Endodermal cell (in vitro differentiated cells): Measurements from ENCODE around the gene MFSD2B. TPM values are rescaled to one million over a fixed set of nuclear protein-coding genes. Genes with fewer than 3 reads are reported as not detected.
"Not testable (repeated sequence)": the region's sequence is repeated elsewhere in the genome, so short reads cannot be mapped to it uniquely, and the experiment has no call there.

Experiments
- DNase-seq: peaks from one replicate; pipeline ENCODE4 v3.0.0-alpha.2; 2017
- H3K27ac ChIP-seq: 2 replicates; pipeline ENCODE4 v1.5.1; 2013; ENCODE audit warnings: mild to moderate bottlenecking, low read depth, low read length, moderate library complexity
- H3K27me3 ChIP-seq: 2 replicates; pipeline ENCODE4 v1.6.1; 2013; ENCODE audit warnings: mild to moderate bottlenecking, low read length, moderate library complexity; ENCODE audit not compliant: insufficient read depth, control insufficient read depth, poor library complexity, severe bottlenecking
- H3K36me3 ChIP-seq: 2 replicates; pipeline ENCODE4 v1.7.0; 2013; ENCODE audit warnings: mild to moderate bottlenecking, low read length, moderate library complexity; ENCODE audit not compliant: control insufficient read depth, insufficient read depth
- H3K4me1 ChIP-seq: one replicate; pipeline ENCODE4 v1.7.0; 2013; ENCODE audit warnings: low read length; ENCODE audit not compliant: control insufficient read depth, insufficient read depth
- H3K4me3 ChIP-seq: 2 replicates; pipeline ENCODE4 v1.5.1; 2013; ENCODE audit warnings: mild to moderate bottlenecking, low read length, moderate library complexity
- H3K9ac ChIP-seq: 2 replicates; pipeline ENCODE4 v1.6.1; 2013; ENCODE audit warnings: mild to moderate bottlenecking, low read length, moderate library complexity; ENCODE audit not compliant: poor library complexity, severe bottlenecking; ENCODE audit errors: extremely low read depth
- H3K9me3 ChIP-seq: 2 replicates; pipeline ENCODE4 v1.6.1; 2013; ENCODE audit warnings: mild to moderate bottlenecking, low read length, moderate library complexity; ENCODE audit not compliant: control insufficient read depth
- H3K27ac Mint-ChIP-seq: 2 replicates; pipeline ENCODE4 v1.8.0; 2020; ENCODE audit warnings: mixed read lengths
- H3K27me3 Mint-ChIP-seq: 2 replicates; pipeline ENCODE4 v1.8.0; 2021; ENCODE audit warnings: mild to moderate bottlenecking, mixed read lengths; ENCODE audit not compliant: insufficient read depth
- H3K36me3 Mint-ChIP-seq: 2 replicates; pipeline ENCODE4 v1.8.0; 2020; ENCODE audit warnings: low read depth, mixed read lengths
- H3K4me1 Mint-ChIP-seq: 2 replicates; pipeline ENCODE4 v1.8.0; 2020; ENCODE audit warnings: mixed read lengths
- H3K4me3 Mint-ChIP-seq: 2 replicates; pipeline ENCODE4 v1.8.0; 2020; ENCODE audit warnings: mild to moderate bottlenecking, moderate library complexity, mixed read lengths
- H3K9me3 Mint-ChIP-seq: 2 replicates; pipeline ENCODE4 v1.8.0; 2020; ENCODE audit warnings: mild to moderate bottlenecking, mixed read lengths
- WGBS, 2 experiments: methylation state at CpG; one replicate each; pipeline versions ENCODE4 v1.1.5 to v1.1.7; 2013; ENCODE audit warnings: missing lambda C conversion rate in 2 of 2, mixed read lengths in 1 of 2; ENCODE audit not compliant: insufficient coverage in 1 of 2, insufficient read length in 1 of 2; 5-methylcytosine and 5-hydroxymethylcytosine counted together
- total RNA-seq, 2 donors: library from RNA; stranded (reverse); fragmentation: NEBNext Ultra II Directional in 1 of 2; extraction: Animal tissue kit (Norgen Biotek cat#: 25700) in 1 of 2; gene quantifications; 2 replicates in 1 of 2; 3 replicates in 1 of 2; pipeline ENCODE4 v1.2.1, GENCODE V29; 2021
- TF ChIP-seq, protein P1 (sequence below): fragments of 200-600 bp; sonication (generic); conservative IDR thresholded peaks from 2 replicates; pipeline ENCODE4 v1.5.0; 2021; ENCODE audit warnings: antibody characterized with exemption, mild to moderate bottlenecking

The MFSD2B gene
- total RNA-seq, 2 donors from 2014 or later: 0.91 to 1.0 TPM

DNA sequence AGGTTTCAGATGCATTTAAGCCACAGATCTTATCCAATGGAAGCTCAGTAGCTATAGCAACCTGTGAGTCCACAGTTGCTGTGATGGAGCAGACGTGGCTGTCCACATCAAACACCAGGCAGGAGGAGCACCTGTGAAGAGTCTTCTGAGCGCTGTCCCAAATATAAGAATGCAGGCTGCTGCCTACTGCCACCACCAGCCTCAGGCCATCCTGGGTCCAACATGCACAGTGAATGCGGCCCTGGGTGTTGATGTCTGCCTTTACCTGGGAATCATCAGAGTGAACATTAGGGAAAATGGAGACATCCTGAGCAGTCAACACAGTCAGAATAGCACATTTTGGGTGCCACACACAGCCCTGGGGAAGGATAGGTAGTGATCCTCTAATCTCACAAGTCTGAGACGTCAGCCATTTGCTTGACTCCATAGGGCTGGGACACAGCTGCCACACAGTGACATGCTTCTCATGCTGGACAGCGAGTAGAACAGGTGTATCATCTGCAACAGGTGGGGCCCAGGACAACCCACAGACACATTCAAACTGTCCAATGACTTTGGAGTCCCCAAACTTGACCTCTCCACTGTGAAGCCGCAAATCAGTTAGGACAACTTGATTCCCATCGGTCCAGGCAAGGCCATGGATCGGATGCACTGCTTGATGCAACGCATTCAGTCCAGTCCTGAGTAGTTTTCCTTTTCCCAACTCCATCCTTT lies 29.1 kb downstream of the MFSD2B start:
- Mint-ChIP-seq H3K9me3 (no peaks in the 10 kb centered on the region), H3K4me3 (no peak overlapping the region), H3K27ac (no peak overlapping the region), H3K4me1 (no peaks in the 10 kb centered on the region), H3K27me3 (no peaks in the 10 kb centered on the region), H3K36me3 (peaks cover 24% of the 10 kb centered on the region)
- TF ChIP-seq, protein P1, sequence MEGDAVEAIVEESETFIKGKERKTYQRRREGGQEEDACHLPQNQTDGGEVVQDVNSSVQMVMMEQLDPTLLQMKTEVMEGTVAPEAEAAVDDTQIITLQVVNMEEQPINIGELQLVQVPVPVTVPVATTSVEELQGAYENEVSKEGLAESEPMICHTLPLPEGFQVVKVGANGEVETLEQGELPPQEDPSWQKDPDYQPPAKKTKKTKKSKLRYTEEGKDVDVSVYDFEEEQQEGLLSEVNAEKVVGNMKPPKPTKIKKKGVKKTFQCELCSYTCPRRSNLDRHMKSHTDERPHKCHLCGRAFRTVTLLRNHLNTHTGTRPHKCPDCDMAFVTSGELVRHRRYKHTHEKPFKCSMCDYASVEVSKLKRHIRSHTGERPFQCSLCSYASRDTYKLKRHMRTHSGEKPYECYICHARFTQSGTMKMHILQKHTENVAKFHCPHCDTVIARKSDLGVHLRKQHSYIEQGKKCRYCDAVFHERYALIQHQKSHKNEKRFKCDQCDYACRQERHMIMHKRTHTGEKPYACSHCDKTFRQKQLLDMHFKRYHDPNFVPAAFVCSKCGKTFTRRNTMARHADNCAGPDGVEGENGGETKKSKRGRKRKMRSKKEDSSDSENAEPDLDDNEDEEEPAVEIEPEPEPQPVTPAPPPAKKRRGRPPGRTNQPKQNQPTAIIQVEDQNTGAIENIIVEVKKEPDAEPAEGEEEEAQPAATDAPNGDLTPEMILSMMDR: no peak
- Histone ChIP-seq H3K27me3 (no peaks in the 10 kb centered on the region), H3K27ac (no peak overlapping the region), H3K36me3 (peaks cover 27% of the 10 kb centered on the region), H3K9me3 (no peaks in the 10 kb centered on the region), H3K4me1 (no peaks in the 10 kb centered on the region), H3K4me3 (no peak overlapping the region), H3K9ac (no peak overlapping the region)
- 94 to 98% methylated on average over 9 of the region's 9 CpGs for WGBS, 2 experiments
- no peak for DNase-seq

DNA sequence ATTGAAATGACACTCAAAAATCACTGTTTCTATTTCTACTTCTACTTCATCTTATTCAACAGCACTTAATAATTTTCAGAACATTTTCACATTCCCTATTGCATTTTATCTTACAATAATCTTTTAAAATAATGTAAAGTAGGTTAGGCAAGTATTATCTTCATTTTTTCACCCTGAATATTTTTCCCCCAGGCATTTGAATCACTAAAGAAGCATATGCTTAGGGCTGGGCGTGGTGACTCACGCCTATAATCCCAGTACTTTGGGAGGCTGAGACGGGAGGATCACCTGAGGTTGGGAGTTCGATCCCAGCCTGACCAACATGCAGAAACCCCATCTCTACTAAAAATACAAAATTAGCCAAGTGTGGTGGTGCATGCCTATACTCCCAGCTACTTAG lies 30.6 kb downstream of the MFSD2B start:
- no peak for DNase-seq
- Mint-ChIP-seq H3K27ac (no peak overlapping the region), H3K4me3 (no peak overlapping the region), H3K9me3 (no peaks in the 10 kb centered on the region), H3K36me3 (peaks cover 21% of the 10 kb centered on the region), H3K4me1 (no peaks in the 10 kb centered on the region), H3K27me3 (no peaks in the 10 kb centered on the region)
- TF ChIP-seq, protein P1: no peak
- WGBS, 2 experiments: 89 to 94% methylated on average over 4 of the region's 4 CpGs
- H3K9ac ChIP-seq: no peak overlapping the region
- no peaks in the 10 kb centered on the region for H3K4me1 ChIP-seq
- H3K27ac ChIP-seq: no peak overlapping the region
- no peaks in the 10 kb centered on the region for H3K27me3 ChIP-seq
- H3K4me3 ChIP-seq: no peak overlapping the region
- H3K9me3 ChIP-seq: no peaks in the 10 kb centered on the region
- peaks cover 27% of the 10 kb centered on the region for H3K36me3 ChIP-seq

DNA sequence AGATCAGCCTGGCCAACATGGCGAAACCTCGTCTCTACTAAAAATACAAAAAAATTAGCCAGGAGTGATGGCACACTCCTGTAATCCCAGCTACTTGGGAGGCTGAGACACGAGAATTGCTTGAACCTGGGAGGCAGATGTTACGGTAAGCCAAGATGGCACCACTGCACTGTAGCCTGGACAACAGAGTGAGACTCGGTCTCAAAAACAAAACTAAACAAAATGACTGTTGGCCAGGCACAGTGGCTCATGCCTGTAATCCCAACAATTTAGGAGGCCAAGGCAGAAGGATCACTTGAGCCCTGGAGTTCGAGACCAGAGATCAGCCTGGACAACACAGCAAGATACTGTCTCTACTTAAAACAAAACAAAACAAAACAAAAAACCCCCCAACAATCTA lies 33.2 kb downstream of the MFSD2B start:
- H3K27me3 Mint-ChIP-seq, H3K27ac ChIP-seq, H3K4me3 ChIP-seq, H3K9me3 Mint-ChIP-seq, H3K9me3 ChIP-seq, H3K4me3 Mint-ChIP-seq, H3K4me1 ChIP-seq, H3K27me3 ChIP-seq, H3K9ac ChIP-seq, H3K27ac Mint-ChIP-seq, DNase-seq: not testable (repeated sequence)
- 95 to 96% methylated on average over 6 of the region's 6 CpGs for WGBS, 2 experiments
- Mint-ChIP-seq H3K4me1 (peaks cover 11% of the 10 kb centered on the region), H3K36me3 (peaks cover 12% of the 10 kb centered on the region)
- peaks cover 14% of the 10 kb centered on the region for H3K36me3 ChIP-seq
